Measurements from ENCODE around the gene ZNF688.

DNA sequence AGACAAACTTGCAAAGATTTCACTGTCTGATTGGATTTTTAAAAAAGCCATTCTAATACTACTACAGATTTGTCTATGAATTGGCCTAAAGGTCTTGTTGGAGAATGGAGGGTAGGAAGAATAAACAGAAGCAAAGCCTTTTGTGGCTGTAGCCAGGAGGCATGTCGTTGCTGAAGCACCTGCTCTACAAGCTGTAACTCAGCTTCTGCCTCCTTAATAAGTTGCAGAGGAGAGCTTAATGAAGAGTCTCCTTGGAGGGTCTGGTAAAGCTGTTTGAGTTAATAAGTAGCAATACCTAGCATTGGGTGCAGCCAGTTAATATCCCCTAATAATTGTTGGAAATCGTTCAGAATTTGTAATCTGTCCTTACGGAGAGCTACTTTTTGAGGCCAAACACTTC is 48.7 kb upstream of the ZNF688 start:
- TF ChIP-seq CTCF (conservative IDR thresholded peaks at IDR 0.05; ENCODE audit: low read depth in 2 of 2), result no peak
- TF ChIP-seq STAT1 (IDR thresholded peaks at IDR 0.05; ENCODE audit: unreplicated experiment), result no peak
- TF ChIP-seq, protein P1, sequence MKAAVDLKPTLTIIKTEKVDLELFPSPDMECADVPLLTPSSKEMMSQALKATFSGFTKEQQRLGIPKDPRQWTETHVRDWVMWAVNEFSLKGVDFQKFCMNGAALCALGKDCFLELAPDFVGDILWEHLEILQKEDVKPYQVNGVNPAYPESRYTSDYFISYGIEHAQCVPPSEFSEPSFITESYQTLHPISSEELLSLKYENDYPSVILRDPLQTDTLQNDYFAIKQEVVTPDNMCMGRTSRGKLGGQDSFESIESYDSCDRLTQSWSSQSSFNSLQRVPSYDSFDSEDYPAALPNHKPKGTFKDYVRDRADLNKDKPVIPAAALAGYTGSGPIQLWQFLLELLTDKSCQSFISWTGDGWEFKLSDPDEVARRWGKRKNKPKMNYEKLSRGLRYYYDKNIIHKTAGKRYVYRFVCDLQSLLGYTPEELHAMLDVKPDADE (IDR thresholded peaks at IDR 0.05), result no peak
- TF ChIP-seq EZH2 (IDR thresholded peaks at IDR 0.05; ENCODE audit: low read depth, unreplicated experiment), result no peak
- no peak for TF ChIP-seq EZH2phosphoT487 (IDR thresholded peaks at IDR 0.05; ENCODE audit: unreplicated experiment)

Measured in GM23338 (cell line).